ENCODE results near the gene AGTRAP. TPM values are rescaled to one million over a fixed set of nuclear protein-coding genes. Genes with fewer than 3 reads are reported as not detected.

AGTRAP gene
- total RNA-seq, 1 experiment from 2014 or later: 30.4 TPM

GRCh38 chr1:11691302-11691914 is 44.5 kb upstream of the AGTRAP start, which contains the start of gene DRAXIN:
Gene DRAXIN (plus strand): TSS chr1:11691710. CDS start chr1:11706259, 14,549 bp downstream.
- Mint-ChIP-seq H3K27me3 (ENCODE audit: unreplicated experiment) (peaks cover 66% of the 10 kb centered on the region), H3K9me3 (ENCODE audit: low read depth, unreplicated experiment) (no peaks in the 10 kb centered on the region), H3K4me1 (ENCODE audit: low read depth, unreplicated experiment) (peaks cover 28% of the 10 kb centered on the region), H3K36me3 (ENCODE audit: insufficient read depth, unreplicated experiment) (peaks cover 9% of the 10 kb centered on the region), H3K27ac (ENCODE audit: unreplicated experiment) (no peak within 1 kb of the TSS), H3K4me3 (ENCODE audit: low read depth, unreplicated experiment) (peak within 1 kb of the TSS; percentile 72)
- intact Hi-C loops (cut with micrococcal nuclease; ENCODE audit: unreplicated experiment): no loop called here
- DNase-seq: no peak
- TF ChIP-seq CTCF (IDR thresholded peaks at IDR 0.05; ENCODE audit: unreplicated experiment): no peak
- no TSS peak for BruUV-seq (replicated peaks)
- CTCF ChIA-PET: no interaction called here

- DNase-seq: no peak
- no peaks in the 10 kb centered on the region for H3K9me3 Mint-ChIP-seq (ENCODE audit: low read depth, unreplicated experiment)
- peaks cover 66% of the 10 kb centered on the region for H3K27me3 Mint-ChIP-seq (ENCODE audit: unreplicated experiment)
- H3K4me1 Mint-ChIP-seq (ENCODE audit: low read depth, unreplicated experiment): peaks cover 28% of the 10 kb centered on the region
- CTCF ChIA-PET: no interaction called here
- no peak for TF ChIP-seq CTCF (IDR thresholded peaks at IDR 0.05; ENCODE audit: unreplicated experiment)
- peaks cover 9% of the 10 kb centered on the region for H3K36me3 Mint-ChIP-seq (ENCODE audit: insufficient read depth, unreplicated experiment)
- no TSS peak for BruUV-seq (replicated peaks)
- H3K27ac Mint-ChIP-seq (ENCODE audit: unreplicated experiment): no peak overlapping the region
- H3K4me3 Mint-ChIP-seq (ENCODE audit: low read depth, unreplicated experiment): peak overlapping the region; percentile 54
- intact Hi-C loops (cut with micrococcal nuclease; ENCODE audit: unreplicated experiment): no loop called here
These were observed 43.8 kb upstream of the AGTRAP start for GRCh38 chr1:11691928-11692711.

- no peak overlapping the region for H3K4me3 Mint-ChIP-seq (ENCODE audit: low read depth, unreplicated experiment)
- intact Hi-C loops (cut with micrococcal nuclease; ENCODE audit: unreplicated experiment): no loop called here
- no peak overlapping the region for H3K27ac Mint-ChIP-seq (ENCODE audit: unreplicated experiment)
- no peak for TF ChIP-seq CTCF (IDR thresholded peaks at IDR 0.05; ENCODE audit: unreplicated experiment)
- peaks cover 60% of the 10 kb centered on the region for H3K27me3 Mint-ChIP-seq (ENCODE audit: unreplicated experiment)
- peak; percentile 56 for DNase-seq
- H3K36me3 Mint-ChIP-seq (ENCODE audit: insufficient read depth, unreplicated experiment): peaks cover 9% of the 10 kb centered on the region
- peaks cover 28% of the 10 kb centered on the region for H3K4me1 Mint-ChIP-seq (ENCODE audit: low read depth, unreplicated experiment)
- no peaks in the 10 kb centered on the region for H3K9me3 Mint-ChIP-seq (ENCODE audit: low read depth, unreplicated experiment)
- CTCF ChIA-PET: interaction anchor here (0.6 to 1.5 kb wide), 5 partner anchors 11 to 43 kb away, joined by 3 to 4 read pairs (median 3); no protein-coding TSS in a partner anchor
- BruUV-seq (replicated peaks): no TSS peak
These were observed 42.8 kb upstream of the AGTRAP start for GRCh38 chr1:11693024-11693590.

- H3K9me3 Mint-ChIP-seq (ENCODE audit: low read depth, unreplicated experiment): no peaks in the 10 kb centered on the region
- H3K36me3 Mint-ChIP-seq (ENCODE audit: insufficient read depth, unreplicated experiment): peaks cover 9% of the 10 kb centered on the region
- TF ChIP-seq CTCF (IDR thresholded peaks at IDR 0.05; ENCODE audit: unreplicated experiment): no peak
- BruUV-seq (replicated peaks): no TSS peak
- CTCF ChIA-PET: interaction anchor here (1.4 to 1.5 kb wide), 3 partner anchors 12 to 39 kb away, joined by 3 to 4 read pairs (median 3); no protein-coding TSS in a partner anchor
- H3K27me3 Mint-ChIP-seq (ENCODE audit: unreplicated experiment): peaks cover 63% of the 10 kb centered on the region
- no peak overlapping the region for H3K27ac Mint-ChIP-seq (ENCODE audit: unreplicated experiment)
- peaks cover 28% of the 10 kb centered on the region for H3K4me1 Mint-ChIP-seq (ENCODE audit: low read depth, unreplicated experiment)
- intact Hi-C loops (cut with micrococcal nuclease; ENCODE audit: unreplicated experiment): no loop called here
- no peak for DNase-seq
- H3K4me3 Mint-ChIP-seq (ENCODE audit: low read depth, unreplicated experiment): no peak overlapping the region
These were observed 42.0 kb upstream of the AGTRAP start for GRCh38 chr1:11693917-11694316.
